Mucosa of descending colon (tissue), 3 donors: ENCODE data around the gene KLHL35. TPM values are rescaled to one million over a fixed set of nuclear protein-coding genes. Genes with fewer than 3 reads are reported as not detected.
A peak's percentile ranks its signal among the peaks of the same experiment; 100 is the strongest.

Source experiments
- ATAC-seq: fragments of 200-7000 bp; cut with Tn5 transposase; one replicate; pipeline ENCODE4 v1.9.1; 2020; ENCODE audit warnings: mild to moderate bottlenecking, moderate library complexity
- DNase-seq, 3 donors: peaks; one replicate each; pipeline ENCODE4 v3.0.0-alpha.2; 2020
- H3K36me3 ChIP-seq: fragments of 200-600 bp; one replicate; pipeline ENCODE4 v1.8.0; 2021; ENCODE audit warnings: low read depth, mild to moderate bottlenecking
- H3K4me1 ChIP-seq: fragments of 200-600 bp; one replicate; pipeline ENCODE4 v1.8.0; 2021; ENCODE audit warnings: low read depth, mild to moderate bottlenecking
- H3K4me3 ChIP-seq: fragments of 200-600 bp; one replicate; pipeline ENCODE4 v1.8.0; 2021; ENCODE audit warnings: mild to moderate bottlenecking
- H3K9me3 ChIP-seq: fragments of 200-600 bp; one replicate; pipeline ENCODE4 v1.8.0; 2021; ENCODE audit warnings: mild to moderate bottlenecking
- CTCF ChIP-seq: fragments of 200-600 bp; IDR thresholded peaks from one replicate; pipeline ENCODE4 v1.8.0; 2022; ENCODE audit warnings: antibody characterized with exemption, mild to moderate bottlenecking
- intact Hi-C, 2 donors: fragments of 100-400 bp; cut with DNase I in 1 of 2; cut with micrococcal nuclease in 1 of 2; formaldehyde crosslinking; loops; one replicate each; pipeline versions ENCODE4 v1.11.0 to v1.11.1; 2022; cut with DNase I, micrococcal nuclease
- total RNA-seq, 3 donors: library from RNA; stranded (reverse); fragmentation: NEBNext Ultra II Directional in 2 of 3; extraction: Animal tissue kit (Norgen Biotek cat#: 25700) in 2 of 3; gene quantifications; one replicate each; pipeline versions ENCODE4 v1.2.1 to v1.2.4, GENCODE V29; 2021 to 2023
- donor health status: DM: no; HTN: no; CAD: no; lungs with moderate emphysema.
- donor health status: DM: no; HTN: no; CAD: no.
- donor health status: DM: no; HTN: yes; CAD: no.

Gene KLHL35
- total RNA-seq, 3 donors from 2014 or later = 0.25 to 1.7 (median 0.49) TPM

DNA sequence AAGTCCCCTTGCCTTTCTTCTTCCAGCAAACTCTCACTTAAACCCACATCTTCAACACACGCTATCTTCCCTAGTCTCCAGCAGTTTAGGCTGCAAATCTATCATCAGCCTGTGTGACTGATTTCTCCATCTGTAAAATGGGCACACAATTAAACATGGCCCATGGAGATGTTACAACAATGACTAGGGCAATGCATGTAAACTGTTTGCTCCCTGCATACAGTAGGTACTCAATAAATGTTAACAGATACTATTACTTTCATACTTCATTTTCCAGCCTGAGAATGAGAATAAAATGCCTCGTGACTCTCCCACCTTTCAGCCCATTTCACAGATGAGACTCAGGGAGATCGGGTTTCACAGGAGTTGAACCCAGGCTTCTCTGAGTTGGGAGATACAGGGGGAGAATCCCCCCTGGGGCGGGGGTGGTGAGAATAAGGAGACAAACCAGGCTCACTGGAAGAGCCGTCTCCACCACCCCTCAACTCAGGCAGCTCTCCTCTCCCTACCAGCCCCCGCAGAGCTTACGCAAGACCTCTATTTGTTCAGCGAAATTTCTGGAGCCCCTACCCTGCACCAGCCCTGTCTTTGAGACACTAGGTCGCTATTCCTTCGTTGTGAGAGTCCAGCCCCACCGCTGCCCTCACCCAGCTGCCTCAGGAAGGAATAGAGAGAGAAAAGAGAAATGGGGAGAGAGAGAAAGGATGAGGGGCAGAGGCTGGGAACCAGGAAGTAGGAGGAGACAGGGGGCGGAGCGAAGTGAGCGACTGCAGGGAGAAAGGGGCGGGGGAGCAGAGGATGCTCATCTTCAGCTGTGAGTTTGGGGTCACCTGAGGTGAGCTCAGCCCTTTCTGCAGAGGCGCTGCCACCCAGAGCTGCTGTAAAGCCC, 42.1 kb upstream of the KLHL35 start:
- peak; percentile 57 for ATAC-seq

DNA sequence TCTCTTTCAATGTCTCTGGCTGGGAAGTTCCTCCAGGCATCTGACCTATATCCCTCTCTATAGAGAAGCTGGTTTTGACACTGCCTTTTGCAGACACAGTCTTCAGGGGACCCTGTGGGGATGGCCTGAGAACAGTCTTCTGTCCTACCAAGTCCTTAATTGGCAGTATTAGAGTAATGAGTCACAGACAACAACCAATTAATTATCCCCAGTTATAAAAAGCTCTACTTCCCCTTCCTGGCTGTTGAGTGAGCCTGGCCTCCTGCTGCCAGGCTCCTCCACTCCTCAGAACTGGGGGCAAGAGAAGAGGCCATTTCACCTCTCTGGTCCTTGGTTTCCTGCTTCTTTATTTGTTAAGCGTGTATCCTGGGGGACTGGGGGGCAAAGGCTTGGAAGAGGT, 41.2 kb upstream of the KLHL35 start:
- DNase-seq (no peak), ATAC-seq (no peak)
- H3K4me1 ChIP-seq = no peaks in the 10 kb centered on the region
- no peaks in the 10 kb centered on the region for H3K36me3 ChIP-seq
- no peak for TF ChIP-seq CTCF
- intact Hi-C loops = no loop called here
- no peak overlapping the region for H3K4me3 ChIP-seq
- no peaks in the 10 kb centered on the region for H3K9me3 ChIP-seq

More for the DNA sequence above, 42.1 kb upstream of the KLHL35 start:
- no peaks in the 10 kb centered on the region for H3K4me1 ChIP-seq
- H3K9me3 ChIP-seq = no peaks in the 10 kb centered on the region
- TF ChIP-seq CTCF = no peak
- H3K4me3 ChIP-seq = no peak overlapping the region
- intact Hi-C loops = no loop called here
- peak; percentile 63 to 77 (median 71) for DNase-seq
- H3K36me3 ChIP-seq = no peaks in the 10 kb centered on the region

DNA sequence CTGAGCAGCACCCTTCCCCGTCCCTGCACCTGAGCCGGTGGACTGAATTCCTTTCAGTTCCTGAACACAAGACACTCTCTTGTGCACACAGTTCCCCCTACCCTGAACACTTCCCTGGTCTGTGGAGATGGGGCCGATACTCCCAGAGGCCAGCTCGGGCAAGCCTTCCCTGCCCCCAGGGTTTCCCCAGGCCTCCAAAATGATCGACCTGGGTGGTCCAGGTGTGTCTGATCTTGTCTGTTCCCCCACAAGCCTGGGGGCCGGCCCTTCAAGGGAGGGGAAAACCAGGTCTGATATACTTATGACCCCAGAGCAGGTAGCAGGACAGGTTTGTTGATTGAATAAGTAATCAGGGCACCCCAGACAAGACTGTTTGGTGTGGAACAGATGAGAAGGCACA, 40.7 kb upstream of the KLHL35 start:
- Histone ChIP-seq H3K4me1 (no peaks in the 10 kb centered on the region), H3K4me3 (no peak overlapping the region), H3K36me3 (no peaks in the 10 kb centered on the region), H3K9me3 (no peaks in the 10 kb centered on the region)
- intact Hi-C loops = no loop called here
- no peak for DNase-seq
- ATAC-seq = no peak
- no peak for TF ChIP-seq CTCF

- DNase-seq (no peak), ATAC-seq (no peak)
- no peak for TF ChIP-seq CTCF
Measured at GRCh38 chr11:75472081-75472732, 39.2 kb upstream of the KLHL35 start.

DNA sequence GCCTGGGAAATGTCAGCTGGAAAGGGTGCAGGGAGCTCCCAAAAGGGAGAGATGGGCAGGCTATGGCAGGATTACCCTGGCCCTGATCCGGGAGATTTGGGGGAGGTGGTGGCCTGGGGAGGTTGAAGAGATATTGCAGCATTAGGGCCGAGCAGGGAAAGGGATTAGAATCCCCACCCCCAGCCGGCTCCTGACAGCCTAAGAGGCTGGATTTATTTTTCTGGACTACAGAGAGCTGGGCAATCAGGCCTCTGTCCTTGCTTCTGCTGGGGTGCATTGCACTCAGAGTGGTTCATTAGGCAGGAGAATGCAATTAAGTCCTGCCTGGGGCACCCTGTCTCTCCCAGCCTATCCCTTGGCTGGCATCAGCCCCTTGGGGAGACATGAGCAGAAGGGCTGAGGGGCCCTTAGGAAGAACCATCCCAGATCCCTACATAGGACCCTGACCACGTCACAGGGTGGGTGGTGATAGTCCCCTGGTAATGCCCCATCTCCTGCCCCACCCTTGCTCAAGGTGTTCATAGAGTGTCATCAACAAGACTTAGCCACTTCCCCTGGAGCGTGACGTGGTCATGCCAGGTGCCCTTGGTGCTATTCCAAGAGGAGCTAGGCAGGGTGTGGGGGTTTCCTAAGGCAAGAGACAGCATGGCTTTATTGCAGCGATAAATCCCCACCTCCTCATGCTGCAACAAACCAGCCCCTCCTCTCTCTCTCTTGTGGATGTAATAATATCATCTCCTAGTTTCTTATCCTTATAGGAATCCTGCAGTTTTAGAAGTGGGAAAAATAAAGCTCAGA, 38.4 kb upstream of the KLHL35 start:
- H3K9me3 ChIP-seq = no peaks in the 10 kb centered on the region
- no peak for ATAC-seq
- H3K4me1 ChIP-seq = no peaks in the 10 kb centered on the region
- no peak overlapping the region for H3K4me3 ChIP-seq
- TF ChIP-seq CTCF = no peak
- no peak for DNase-seq
- no peaks in the 10 kb centered on the region for H3K36me3 ChIP-seq
- intact Hi-C loops = no loop called here

More at GRCh38 chr11:75472081-75472732, 39.2 kb upstream of the KLHL35 start:
- H3K4me3 ChIP-seq = no peak overlapping the region
- H3K9me3 ChIP-seq = no peaks in the 10 kb centered on the region
- intact Hi-C loops = no loop called here
- H3K4me1 ChIP-seq = no peaks in the 10 kb centered on the region
- no peaks in the 10 kb centered on the region for H3K36me3 ChIP-seq
